NT2/D1 (cell line): ENCODE results near the gene ITGB6.
A peak's percentile ranks its signal among the peaks of the same experiment; 100 is the strongest.

ENCODE experiments used
- DNase-seq: peaks from one replicate; pipeline ENCODE4 v3.0.0-alpha.2; 2011; ENCODE audit warnings: low read depth, low spot score
- H3K27me3 ChIP-seq: 2 replicates; pipeline ENCODE4 v1.6.0; 2011; ENCODE audit warnings: mild to moderate bottlenecking; ENCODE audit not compliant: insufficient read length, insufficient read depth
- H3K36me3 ChIP-seq: 2 replicates; pipeline ENCODE4 v1.6.1; 2011; ENCODE audit warnings: mild to moderate bottlenecking, low read length, mixed read lengths; ENCODE audit not compliant: insufficient read depth, insufficient read length
- H3K4me1 ChIP-seq: 2 replicates; pipeline ENCODE4 v1.5.1; 2011; ENCODE audit not compliant: insufficient read depth, insufficient read length
- H3K4me3 ChIP-seq: 2 replicates; pipeline ENCODE4 v1.5.1; 2011; ENCODE audit warnings: low read depth; ENCODE audit not compliant: insufficient read length
- H3K9ac ChIP-seq: 2 replicates; pipeline ENCODE4 v1.6.0; 2011; ENCODE audit warnings: low read depth; ENCODE audit not compliant: insufficient read length
- H3K9me3 ChIP-seq: 2 replicates; pipeline ENCODE4 v1.5.1; 2011; ENCODE audit warnings: mild to moderate bottlenecking, low read length; ENCODE audit not compliant: insufficient read depth
- SUZ12 ChIP-seq: IDR thresholded peaks from 2 replicates; pipeline ENCODE4 v1.6.1; 2011; ENCODE audit not compliant: insufficient read length, insufficient read depth; ENCODE audit errors: extremely low read depth
- YY1 ChIP-seq: IDR thresholded peaks from 2 replicates; pipeline ENCODE4 v1.6.1; 2011; ENCODE audit not compliant: insufficient read length, insufficient read depth
- ZNF274 ChIP-seq: IDR thresholded peaks from 2 replicates; pipeline ENCODE4 v1.6.1; 2011; ENCODE audit warnings: mild to moderate bottlenecking, low read depth, low read length

Gene ITGB6

DNA sequence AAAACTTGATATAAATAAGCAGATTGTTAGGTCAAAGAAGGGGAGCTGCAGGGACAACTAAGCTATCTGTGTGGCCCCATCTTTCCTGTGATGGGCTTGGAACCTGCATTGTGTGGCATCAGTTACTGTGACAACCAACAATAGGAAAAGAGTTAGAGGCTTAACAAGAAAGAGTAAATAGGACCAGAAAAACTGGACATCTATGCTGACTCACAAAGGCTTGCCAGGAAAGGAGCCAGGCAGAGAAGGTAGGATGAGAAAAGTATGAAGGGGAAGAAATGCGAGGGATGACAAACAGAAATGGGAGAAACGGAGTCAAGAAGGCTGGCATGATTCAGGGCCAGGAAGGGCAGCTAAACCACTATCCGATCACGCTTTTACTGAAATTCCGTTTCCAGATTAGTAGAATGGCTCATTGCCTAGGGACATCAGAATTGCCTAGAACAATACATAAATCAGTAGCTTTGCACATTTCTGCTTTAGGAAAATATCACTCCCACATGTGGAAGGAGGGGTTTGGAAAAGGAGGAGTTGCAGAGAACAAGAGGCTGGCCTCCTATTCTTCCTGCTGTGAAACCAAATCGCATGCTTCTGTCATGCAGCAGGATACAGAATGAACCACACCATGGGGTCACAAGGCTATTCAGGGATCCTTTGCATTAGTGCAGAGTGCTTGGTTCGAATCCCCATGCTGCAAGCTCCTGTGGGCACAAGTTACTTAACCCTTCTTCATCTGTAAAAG, 144.9 kb downstream of the ITGB6 start:
- TF ChIP-seq YY1 (no peak), ZNF274 (no peak)
- Histone ChIP-seq H3K36me3 (no peaks in the 10 kb centered on the region), H3K4me3 (no peak overlapping the region), H3K9me3 (no peaks in the 10 kb centered on the region), H3K4me1 (peaks cover 2% of the 10 kb centered on the region), H3K9ac (no peak overlapping the region), H3K27me3 (peaks cover 3% of the 10 kb centered on the region)
- peak; percentile 86 for DNase-seq

GRCh38 chr2:160053946-160054345, 146.1 kb downstream of the ITGB6 start:
- H3K4me1 ChIP-seq = peaks cover 2% of the 10 kb centered on the region
- DNase-seq = no peak
- TF ChIP-seq ZNF274 (no peak), SUZ12 (no peak), YY1 (no peak)

GRCh38 chr2:160052531-160052930, 147.5 kb downstream of the ITGB6 start:
- peaks cover 2% of the 10 kb centered on the region for H3K4me1 ChIP-seq
- TF ChIP-seq YY1 (no peak), ZNF274 (no peak)
- DNase-seq = no peak

More at GRCh38 chr2:160053946-160054345, 146.1 kb downstream of the ITGB6 start:
- Histone ChIP-seq H3K9me3 (no peaks in the 10 kb centered on the region), H3K27me3 (no peaks in the 10 kb centered on the region), H3K4me3 (no peak overlapping the region), H3K36me3 (no peaks in the 10 kb centered on the region), H3K9ac (no peak overlapping the region)

GRCh38 chr2:160051371-160051800, 148.7 kb downstream of the ITGB6 start:
- DNase-seq = no peak
- Histone ChIP-seq H3K27me3 (no peaks in the 10 kb centered on the region), H3K9me3 (no peaks in the 10 kb centered on the region), H3K4me1 (peaks cover 2% of the 10 kb centered on the region), H3K4me3 (no peak overlapping the region), H3K36me3 (no peaks in the 10 kb centered on the region), H3K9ac (no peak overlapping the region)
- TF ChIP-seq ZNF274 (no peak), YY1 (no peak), SUZ12 (no peak)

More at GRCh38 chr2:160052531-160052930, 147.5 kb downstream of the ITGB6 start:
- Histone ChIP-seq H3K4me3 (no peak overlapping the region), H3K9me3 (no peaks in the 10 kb centered on the region), H3K27me3 (no peaks in the 10 kb centered on the region), H3K36me3 (no peaks in the 10 kb centered on the region), H3K9ac (no peak overlapping the region)

- no peaks in the 10 kb centered on the region for H3K27me3 ChIP-seq
- DNase-seq = no peak
- H3K9me3 ChIP-seq = no peaks in the 10 kb centered on the region
- H3K4me3 ChIP-seq = no peak overlapping the region
- no peaks in the 10 kb centered on the region for H3K36me3 ChIP-seq
- no peak overlapping the region for H3K9ac ChIP-seq
- H3K4me1 ChIP-seq = no peaks in the 10 kb centered on the region
- TF ChIP-seq SUZ12 = no peak
- no peak for TF ChIP-seq YY1
- no peak for TF ChIP-seq ZNF274
Observed at GRCh38 chr2:160050147-160050546, 149.9 kb downstream of the ITGB6 start.
